Tibial nerve (tissue), 4 donors: Measurements from ENCODE around the gene RNU6-8.

Source experiments
- EP300 ChIP-seq, 2 donors: sonication (generic); formaldehyde crosslinking; IDR thresholded peaks; one replicate each; pipeline ENCODE4 v1.6.1; 2017; ENCODE audit warnings: antibody characterized with exemption in 2 of 2, mild to moderate bottlenecking in 1 of 2
- POLR2A ChIP-seq, 2 donors: fragments of 450-650 bp; IDR thresholded peaks; one replicate each; pipeline ENCODE4 v1.6.1; 2017; ENCODE audit warnings: antibody characterized with exemption in 2 of 2, mild to moderate bottlenecking in 2 of 2, moderate library complexity in 2 of 2
- TF ChIP-seq, protein P1 (sequence below), 5 experiments: fragments of 200-600 bp in 3 of 5; fragments of 450-650 bp in 2 of 5; sonication (generic) in 3 of 5; IDR thresholded peaks; one replicate each; pipeline ENCODE4 v1.5.1; 2016 to 2019; ENCODE audit warnings: antibody characterized with exemption in 5 of 5, mild to moderate bottlenecking in 3 of 5, moderate library complexity in 2 of 5

DNA sequence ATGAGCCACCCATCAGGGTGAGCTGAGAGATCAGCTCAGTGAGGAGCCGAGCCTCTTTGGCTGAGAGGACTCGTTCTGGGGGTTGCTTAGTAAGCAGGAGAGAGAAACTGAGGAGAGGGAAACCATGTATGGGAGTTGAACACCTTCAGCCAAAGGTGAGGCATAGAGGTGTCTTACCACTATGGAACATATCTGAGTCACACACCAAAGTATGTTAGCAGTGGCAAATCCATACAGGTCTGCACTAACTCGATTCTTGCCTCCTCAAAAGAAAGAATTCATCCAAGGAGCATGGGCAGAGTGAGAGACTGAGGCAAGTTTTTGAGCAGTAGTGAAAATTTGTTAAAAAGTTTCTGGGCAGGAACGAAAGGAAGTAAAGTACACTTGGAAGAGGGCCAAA, 46.7 kb upstream of the RNU6-8 start:
- TF ChIP-seq, protein P1, sequence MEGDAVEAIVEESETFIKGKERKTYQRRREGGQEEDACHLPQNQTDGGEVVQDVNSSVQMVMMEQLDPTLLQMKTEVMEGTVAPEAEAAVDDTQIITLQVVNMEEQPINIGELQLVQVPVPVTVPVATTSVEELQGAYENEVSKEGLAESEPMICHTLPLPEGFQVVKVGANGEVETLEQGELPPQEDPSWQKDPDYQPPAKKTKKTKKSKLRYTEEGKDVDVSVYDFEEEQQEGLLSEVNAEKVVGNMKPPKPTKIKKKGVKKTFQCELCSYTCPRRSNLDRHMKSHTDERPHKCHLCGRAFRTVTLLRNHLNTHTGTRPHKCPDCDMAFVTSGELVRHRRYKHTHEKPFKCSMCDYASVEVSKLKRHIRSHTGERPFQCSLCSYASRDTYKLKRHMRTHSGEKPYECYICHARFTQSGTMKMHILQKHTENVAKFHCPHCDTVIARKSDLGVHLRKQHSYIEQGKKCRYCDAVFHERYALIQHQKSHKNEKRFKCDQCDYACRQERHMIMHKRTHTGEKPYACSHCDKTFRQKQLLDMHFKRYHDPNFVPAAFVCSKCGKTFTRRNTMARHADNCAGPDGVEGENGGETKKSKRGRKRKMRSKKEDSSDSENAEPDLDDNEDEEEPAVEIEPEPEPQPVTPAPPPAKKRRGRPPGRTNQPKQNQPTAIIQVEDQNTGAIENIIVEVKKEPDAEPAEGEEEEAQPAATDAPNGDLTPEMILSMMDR (IDR thresholded peaks at IDR 0.05): no peak
- TF ChIP-seq EP300 (IDR thresholded peaks at IDR 0.05) (no peak), POLR2A (IDR thresholded peaks at IDR 0.05) (no peak)
